Left ventricle myocardium inferior (tissue), 1 donor: ENCODE results near the gene TMEM184B. TPM values are rescaled to one million over a fixed set of nuclear protein-coding genes. Genes with fewer than 3 reads are reported as not detected.
A peak's percentile ranks its signal among the peaks of the same experiment; 100 is the strongest.
"Not testable (repeated sequence)": the region's sequence is repeated elsewhere in the genome, so short reads cannot be mapped to it uniquely, and the experiment has no call there.

Experiments
- DNase-seq: peaks from one replicate; pipeline ENCODE4 v3.0.0-alpha.2; 2020
- H3K27ac ChIP-seq: fragments of 200-600 bp; replicated peaks from 2 replicates; pipeline ENCODE4 v1.8.0; 2021
- H3K27me3 ChIP-seq: fragments of 200-600 bp; 2 replicates; pipeline ENCODE4 v1.8.0; 2021; ENCODE audit warnings: low read depth
- H3K36me3 ChIP-seq: fragments of 200-600 bp; 2 replicates; pipeline ENCODE4 v1.8.0; 2021
- H3K4me1 ChIP-seq: fragments of 200-600 bp; 2 replicates; pipeline ENCODE4 v1.8.0; 2021
- H3K4me3 ChIP-seq: fragments of 200-600 bp; 2 replicates; pipeline ENCODE4 v1.8.0; 2021; ENCODE audit warnings: mild to moderate bottlenecking, moderate library complexity
- H3K9me3 ChIP-seq: fragments of 200-600 bp; replicated peaks from 2 replicates; pipeline ENCODE4 v1.8.0; 2021
- CTCF ChIP-seq: fragments of 200-600 bp; IDR thresholded peaks from 2 replicates; pipeline ENCODE4 v1.8.0; 2021; ENCODE audit warnings: antibody characterized with exemption, mild to moderate bottlenecking, borderline replicate concordance
- intact Hi-C: fragments of 100-400 bp; cut with micrococcal nuclease; formaldehyde crosslinking; loops from one replicate; pipeline ENCODE4 v1.11.0; 2022
- total RNA-seq: library from RNA; stranded (reverse); fragmentation: NEBNext Ultra II Directional; extraction: Animal tissue kit (Norgen Biotek cat#: 25700); gene quantifications from one replicate; pipeline ENCODE4 v1.2.1, GENCODE V29; 2021
- donor health status: DM: no; HTN: yes; CAD: no; lungs with severe emphysema.

The TMEM184B gene
- total RNA-seq, 1 donor from 2014 or later, result 50.6 TPM

DNA sequence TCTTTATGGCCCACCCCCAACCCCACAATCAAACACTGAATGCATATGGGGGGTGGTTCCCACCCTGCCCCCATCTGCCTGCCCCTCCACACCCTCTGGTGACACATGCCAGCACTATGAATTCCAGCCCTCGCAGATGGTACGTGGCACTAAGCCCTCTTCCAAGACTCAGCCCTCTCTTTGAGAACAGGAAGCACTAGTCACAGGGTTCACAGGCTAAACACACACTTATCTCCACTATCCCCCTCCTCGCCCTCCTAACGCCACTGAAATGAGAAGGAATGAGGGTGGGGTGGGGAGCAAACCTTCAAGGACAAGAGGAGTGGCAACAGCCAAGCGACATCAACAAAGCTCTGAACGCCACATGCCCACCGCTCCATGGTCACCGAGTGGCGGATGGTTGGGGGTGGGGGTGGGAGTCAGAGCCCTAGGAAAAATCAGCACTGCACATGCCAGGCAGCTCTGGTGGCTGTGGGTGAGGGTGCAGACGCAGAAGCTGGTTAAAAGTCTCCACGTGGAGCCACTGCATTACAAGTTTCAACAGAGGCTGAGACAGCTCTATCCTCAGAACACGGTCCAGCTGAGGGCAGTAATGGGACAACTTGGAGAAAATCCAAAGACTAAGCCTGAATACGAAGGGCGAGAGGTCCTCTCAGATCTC lies 33.6 kb downstream of the TMEM184B start:
- Histone ChIP-seq H3K4me3 (no peak overlapping the region), H3K27ac (peak overlapping the region; percentile 47), H3K36me3 (peaks cover 36% of the 10 kb centered on the region), H3K4me1 (peaks cover 91% of the 10 kb centered on the region), H3K27me3 (no peaks in the 10 kb centered on the region), H3K9me3 (no peaks in the 10 kb centered on the region)
- intact Hi-C loops, result no loop called here
- peak; percentile 45 for TF ChIP-seq CTCF
- DNase-seq, result no peak

GRCh38 chr22:38238519-38239071 lies 34.2 kb downstream of the TMEM184B start:
- TF ChIP-seq CTCF, result no peak
- Histone ChIP-seq H3K27ac (peak overlapping the region; percentile 47), H3K4me1 (peaks cover 92% of the 10 kb centered on the region), H3K27me3 (no peaks in the 10 kb centered on the region), H3K4me3 (no peak overlapping the region), H3K9me3 (no peaks in the 10 kb centered on the region), H3K36me3 (peaks cover 30% of the 10 kb centered on the region)
- DNase-seq, result no peak
- intact Hi-C loops, result no loop called here

- no peaks in the 10 kb centered on the region for H3K9me3 ChIP-seq
- no peak overlapping the region for H3K4me3 ChIP-seq
- peaks cover 89% of the 10 kb centered on the region for H3K4me1 ChIP-seq
- intact Hi-C loops, result no loop called here
- TF ChIP-seq CTCF, result no peak
- no peaks in the 10 kb centered on the region for H3K27me3 ChIP-seq
- peak overlapping the region; percentile 25 for H3K27ac ChIP-seq
- H3K36me3 ChIP-seq, result peaks cover 28% of the 10 kb centered on the region
- no peak for DNase-seq
These were observed 36.0 kb downstream of the TMEM184B start for GRCh38 chr22:38236786-38237185.

GRCh38 chr22:38235240-38235850 lies 37.5 kb downstream of the TMEM184B start:
- no peak overlapping the region for H3K27ac ChIP-seq
- H3K4me1 ChIP-seq, result peaks cover 87% of the 10 kb centered on the region
- TF ChIP-seq CTCF, result no peak
- intact Hi-C loops, result no loop called here
- H3K36me3 ChIP-seq, result peaks cover 40% of the 10 kb centered on the region
- no peaks in the 10 kb centered on the region for H3K27me3 ChIP-seq
- no peaks in the 10 kb centered on the region for H3K9me3 ChIP-seq
- H3K4me3 ChIP-seq, result no peak overlapping the region
- no peak for DNase-seq

- DNase-seq, H3K27me3 ChIP-seq, H3K4me3 ChIP-seq, H3K9me3 ChIP-seq, H3K27ac ChIP-seq, intact Hi-C loops: not testable (repeated sequence)
- Histone ChIP-seq H3K36me3 (peaks cover 43% of the 10 kb centered on the region), H3K4me1 (peaks cover 81% of the 10 kb centered on the region)
These were observed 39.0 kb downstream of the TMEM184B start for GRCh38 chr22:38233856-38234255.

GRCh38 chr22:38233427-38233826 lies 39.4 kb downstream of the TMEM184B start:
- intact Hi-C loops, result no loop called here
- Histone ChIP-seq H3K27me3 (no peaks in the 10 kb centered on the region), H3K9me3 (no peaks in the 10 kb centered on the region), H3K4me1 (peaks cover 81% of the 10 kb centered on the region), H3K27ac (no peak overlapping the region), H3K36me3 (peaks cover 43% of the 10 kb centered on the region), H3K4me3 (no peak overlapping the region)
- no peak for DNase-seq
- TF ChIP-seq CTCF, result no peak
